ENCODE measurements around the gene PHF23.

Gene PHF23

GRCh38 chr17:7222093-7222971, 16.9 kb downstream of the PHF23 start:
- ChIA-PET POLR2A (no interaction called here), CTCF (interaction anchor here (0.7 to 3.7 kb wide), 5 partner anchors 8 to 177 kb away, joined by 3 to 31 read pairs (median 15); partner anchors contain the start of gene DVL2)
- no peak for DNase-seq (ENCODE audit: extremely low spot score)
- TF ChIP-seq CTCF (IDR thresholded peaks at IDR 0.05; ENCODE audit: control extremely low read depth, extremely low read depth, low read depth, missing control alignments) = no peak

GRCh38 chr17:7221278-7222092, 17.8 kb downstream of the PHF23 start:
- no peak for TF ChIP-seq CTCF (IDR thresholded peaks at IDR 0.05; ENCODE audit: control extremely low read depth, extremely low read depth, low read depth, missing control alignments)
- ChIA-PET CTCF (interaction anchor here (0.7 to 3.7 kb wide), 14 partner anchors 9 to 176 kb away, joined by 3 to 31 read pairs (median 4); partner anchors contain the start of genes DVL2 and PHF23), POLR2A (interaction anchor here (0.6 to 1.0 kb wide), 3 partner anchors 8 to 206 kb away, joined by 3 to 4 read pairs (median 3); no protein-coding TSS in a partner anchor)
- DNase-seq (ENCODE audit: extremely low spot score) = no peak

GRCh38 chr17:7220593-7221277, 18.5 kb downstream of the PHF23 start:
- DNase-seq (ENCODE audit: extremely low spot score) = peak; percentile 63

GRCh38 chr17:7219812-7220592, 19.3 kb downstream of the PHF23 start, which contains the start of the genes ACADVL and DLG4:
ACADVL (plus strand) TSS chr17:7219938; CDS start chr17:7219985, 47 bp downstream.
DLG4 (minus strand) TSS chr17:7219836.
- TF ChIP-seq CTCF (IDR thresholded peaks at IDR 0.05; ENCODE audit: control extremely low read depth, extremely low read depth, low read depth, missing control alignments) = no peak
- DNase-seq (ENCODE audit: extremely low spot score) = peak; percentile 91
- CTCF ChIA-PET = interaction anchor here (0.8 to 3.7 kb wide), 14 partner anchors 9 to 174 kb away, joined by 3 to 31 read pairs (median 4); partner anchors contain the start of genes DVL2 and PHF23
- POLR2A ChIA-PET = interaction anchor here (0.6 to 1.7 kb wide), 3 partner anchors 10 to 466 kb away, joined by 3 to 6 read pairs (median 4); no protein-coding TSS in a partner anchor

More at GRCh38 chr17:7220593-7221277, 18.5 kb downstream of the PHF23 start:
- ChIA-PET CTCF (interaction anchor here (0.8 to 3.7 kb wide), 14 partner anchors 9 to 175 kb away, joined by 3 to 31 read pairs (median 4); partner anchors contain the start of genes DVL2 and PHF23), POLR2A (interaction anchor here (0.5 to 1.0 kb wide), 4 partner anchors 9 to 205 kb away, joined by 3 to 4 read pairs (median 4); no protein-coding TSS in a partner anchor)
- peak; percentile 54 for TF ChIP-seq CTCF (IDR thresholded peaks at IDR 0.05; ENCODE audit: control extremely low read depth, extremely low read depth, low read depth, missing control alignments)

- no peak for DNase-seq (ENCODE audit: extremely low spot score)
- ChIA-PET CTCF (interaction anchor here (1.1 to 3.7 kb wide), 7 partner anchors 10 to 174 kb away, joined by 3 to 31 read pairs (median 6); partner anchors contain the start of gene DVL2), POLR2A (interaction anchor here (0.6 to 1.7 kb wide), 3 partner anchors 18 to 1993 kb away, joined by 3 to 6 read pairs (median 5); no protein-coding TSS in a partner anchor)
- no peak for TF ChIP-seq CTCF (IDR thresholded peaks at IDR 0.05; ENCODE audit: control extremely low read depth, extremely low read depth, low read depth, missing control alignments)
These were observed 19.9 kb downstream of the PHF23 start for GRCh38 chr17:7219229-7219811.
